GM18517 (cell line): ENCODE data around the gene CEP128.

Experiments
- ATAC-seq: cut with Tn5 transposase; IDR thresholded peaks from one replicate; pipeline ENCODE4 v1.9.1; 2021; ENCODE audit warnings: mild to moderate bottlenecking, moderate library complexity; ENCODE audit not compliant: unreplicated experiment

Gene CEP128

DNA sequence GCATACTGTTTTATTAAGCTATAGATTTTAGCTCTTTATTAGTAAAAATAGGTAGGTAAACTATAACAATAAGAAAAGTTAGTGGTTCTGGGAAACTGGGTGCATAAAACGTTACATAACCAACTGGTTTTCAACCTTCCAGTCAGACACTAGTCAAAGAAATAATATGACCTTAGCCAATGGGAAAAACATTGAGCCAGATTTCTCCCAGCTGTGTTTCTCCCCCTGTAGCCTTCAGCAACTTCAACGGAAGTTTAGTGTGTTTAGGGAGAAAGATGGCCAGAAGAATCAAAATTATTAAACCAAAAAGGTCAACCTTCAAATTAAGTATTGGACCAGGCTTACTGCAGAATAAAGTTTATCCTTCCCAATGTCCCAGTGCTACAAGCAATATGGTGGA, 446.8 kb downstream of the CEP128 start:
- no peak for ATAC-seq

DNA sequence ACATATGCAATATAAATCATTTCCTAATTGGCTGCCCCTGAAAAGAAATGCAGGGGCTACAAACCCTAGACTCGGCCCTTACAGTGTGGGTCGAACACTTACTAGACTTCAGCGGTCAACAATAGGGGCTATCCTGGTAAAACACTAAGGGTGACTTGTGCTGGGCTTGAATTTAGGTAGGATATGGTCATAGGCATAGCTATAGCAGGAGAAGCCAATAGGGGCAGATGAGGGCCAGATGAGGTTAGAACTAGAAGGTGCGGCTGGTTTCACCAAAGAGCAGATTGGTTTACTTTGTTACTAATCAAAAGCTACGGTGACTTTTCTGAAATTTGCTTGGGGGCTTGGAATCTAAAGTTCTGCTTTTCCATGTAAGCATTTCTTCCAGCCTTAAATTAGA, 447.9 kb downstream of the CEP128 start:
- no peak for ATAC-seq

DNA sequence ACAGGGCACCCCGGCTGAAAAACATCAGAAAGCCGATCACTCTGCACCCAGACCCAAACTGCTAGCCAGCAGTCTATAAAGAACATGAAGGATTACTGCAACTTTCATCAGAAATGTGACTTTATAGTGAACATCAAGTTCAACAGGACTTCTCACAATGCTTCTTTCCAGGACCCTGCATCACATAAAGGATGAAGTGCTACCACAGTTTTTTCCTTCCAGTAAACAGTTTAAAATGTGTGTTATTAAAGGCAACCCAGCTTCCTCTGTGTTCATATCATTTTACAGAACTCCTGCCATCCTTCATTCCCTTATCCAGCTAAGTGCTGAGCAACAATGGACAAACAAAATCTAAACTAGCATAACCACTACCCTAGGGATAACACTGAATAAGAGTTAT, 449.9 kb downstream of the CEP128 start:
- no peak for ATAC-seq

DNA sequence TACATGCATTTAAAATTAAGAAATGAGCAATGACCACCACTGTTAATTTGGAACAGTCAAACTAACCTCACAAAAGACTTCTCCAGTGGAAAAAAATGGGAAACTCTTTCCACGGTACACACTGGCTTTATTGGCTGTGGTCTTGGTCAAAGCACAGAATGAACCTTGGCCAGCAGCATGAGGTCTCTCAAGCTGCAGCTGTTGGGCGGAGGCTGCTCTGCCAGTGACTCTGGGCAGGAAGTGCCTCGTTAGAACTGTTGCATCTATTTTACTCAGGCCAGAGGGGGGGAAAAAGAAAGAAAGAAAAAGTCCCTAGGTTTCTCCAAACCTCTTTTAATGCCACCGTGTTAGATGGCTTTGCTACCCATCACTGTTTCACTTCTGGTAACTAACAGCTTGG, 450.4 kb downstream of the CEP128 start:
- peak; percentile 67 for ATAC-seq

DNA sequence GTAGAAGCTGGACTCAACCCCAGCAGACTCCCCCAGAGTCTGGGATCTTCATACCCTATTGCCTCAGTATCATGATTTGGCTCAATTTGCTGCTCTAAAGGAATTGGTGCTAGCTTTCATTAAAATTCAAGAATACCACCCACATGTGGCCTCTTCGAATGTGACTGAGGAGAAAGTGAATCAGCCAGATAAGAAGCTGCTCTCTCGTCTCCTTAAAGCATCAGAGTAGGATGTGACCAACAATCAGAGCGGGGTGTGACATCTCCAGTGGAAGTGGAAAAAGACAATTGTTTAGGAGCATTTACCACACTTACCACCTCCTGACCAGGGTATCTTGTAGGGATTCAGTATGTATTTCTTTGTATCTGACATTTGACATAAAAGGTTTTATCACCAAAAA, 452.0 kb downstream of the CEP128 start:
- ATAC-seq, result no peak

DNA sequence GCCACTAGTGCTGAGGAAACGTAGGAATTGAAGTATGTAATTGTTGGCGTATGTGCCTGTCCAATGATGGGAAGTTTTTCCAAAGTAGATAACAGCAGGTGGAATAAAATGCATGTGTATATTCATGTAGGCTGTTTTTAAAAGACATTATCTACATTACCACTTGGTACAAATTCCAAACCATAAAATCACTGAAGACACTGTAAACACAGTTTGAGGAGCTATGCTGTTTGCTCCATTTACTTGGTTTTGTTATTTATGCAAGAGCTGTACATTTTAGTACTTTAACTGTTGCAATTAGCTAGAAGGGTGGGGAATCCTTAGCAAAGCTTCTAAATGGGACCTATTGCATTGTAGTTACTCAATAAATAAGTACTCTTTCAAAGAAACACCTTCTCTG, 455.8 kb downstream of the CEP128 start:
- no peak for ATAC-seq

DNA sequence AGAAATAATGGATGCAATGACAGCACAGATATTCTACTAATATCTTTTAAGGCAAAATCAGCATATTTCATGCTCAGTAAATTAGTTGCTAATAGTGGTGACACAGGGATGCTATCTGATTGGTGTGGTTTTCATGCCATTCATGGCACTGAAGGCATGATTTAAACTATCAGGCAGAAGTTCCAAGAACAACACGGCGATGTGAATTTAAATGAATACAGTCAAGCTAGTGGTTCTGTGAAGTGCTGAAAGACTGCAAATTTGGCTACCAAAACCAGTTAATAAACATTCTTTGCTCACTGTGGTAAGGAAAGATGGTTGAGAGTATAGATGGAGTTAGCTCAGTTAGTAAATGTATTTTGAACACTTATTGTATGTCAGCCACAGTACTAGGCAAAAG, 458.2 kb downstream of the CEP128 start:
- ATAC-seq, result no peak

DNA sequence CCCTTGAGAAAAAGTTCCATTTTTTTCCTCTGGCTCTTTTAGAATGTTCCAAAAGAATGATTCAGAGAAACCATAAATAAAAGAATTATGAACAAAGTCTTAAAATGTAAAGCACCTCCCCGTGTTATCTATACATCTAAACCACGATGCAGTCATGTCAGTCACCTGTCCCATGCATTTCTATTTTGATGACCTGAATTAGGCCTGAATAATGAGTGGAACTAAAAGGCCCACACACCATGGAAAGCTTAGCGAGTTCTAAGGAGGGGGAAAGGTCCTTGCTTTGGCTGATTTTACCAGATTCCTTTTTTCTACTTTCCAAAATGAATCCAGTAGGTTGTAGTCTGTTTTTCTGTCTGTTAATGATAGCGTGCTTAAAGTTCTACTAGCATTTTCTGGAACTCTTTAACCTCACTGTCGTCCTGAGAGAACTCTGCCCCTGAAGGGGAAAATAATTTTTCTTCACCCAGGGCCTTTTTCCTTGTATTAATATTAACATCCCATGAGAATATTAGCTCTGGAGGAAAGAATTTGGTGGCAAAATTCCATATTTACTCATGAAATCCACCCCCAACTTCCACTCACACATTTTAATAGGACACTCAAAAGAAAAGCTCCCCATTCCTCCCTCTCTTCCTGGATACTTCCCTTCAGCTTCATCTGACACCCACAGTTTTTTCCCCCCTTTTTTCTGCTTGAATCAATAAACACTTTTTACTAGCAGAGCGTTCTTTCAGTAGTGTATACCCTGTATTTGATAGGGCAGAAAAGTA, 464.0 kb downstream of the CEP128 start:
- no peak for ATAC-seq

DNA sequence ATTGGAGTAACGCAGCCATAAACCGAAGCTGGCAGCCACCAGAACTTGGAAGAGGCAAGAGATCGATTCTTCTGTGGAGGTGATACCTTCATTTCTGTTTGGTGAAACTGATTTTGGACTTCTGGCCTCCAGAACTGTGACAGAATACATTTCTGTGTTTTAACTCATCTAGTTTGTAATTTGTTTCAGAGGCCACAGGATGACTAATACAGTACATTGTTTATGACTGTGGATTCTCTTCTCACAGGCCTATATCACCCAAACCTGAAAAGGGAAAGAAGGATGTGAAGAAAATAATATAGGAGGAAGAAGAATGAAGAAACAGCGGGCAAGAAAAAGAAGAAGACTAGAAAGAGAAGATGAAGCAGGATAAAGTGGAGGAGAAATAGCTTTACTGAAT, 466.5 kb downstream of the CEP128 start:
- no peak for ATAC-seq

DNA sequence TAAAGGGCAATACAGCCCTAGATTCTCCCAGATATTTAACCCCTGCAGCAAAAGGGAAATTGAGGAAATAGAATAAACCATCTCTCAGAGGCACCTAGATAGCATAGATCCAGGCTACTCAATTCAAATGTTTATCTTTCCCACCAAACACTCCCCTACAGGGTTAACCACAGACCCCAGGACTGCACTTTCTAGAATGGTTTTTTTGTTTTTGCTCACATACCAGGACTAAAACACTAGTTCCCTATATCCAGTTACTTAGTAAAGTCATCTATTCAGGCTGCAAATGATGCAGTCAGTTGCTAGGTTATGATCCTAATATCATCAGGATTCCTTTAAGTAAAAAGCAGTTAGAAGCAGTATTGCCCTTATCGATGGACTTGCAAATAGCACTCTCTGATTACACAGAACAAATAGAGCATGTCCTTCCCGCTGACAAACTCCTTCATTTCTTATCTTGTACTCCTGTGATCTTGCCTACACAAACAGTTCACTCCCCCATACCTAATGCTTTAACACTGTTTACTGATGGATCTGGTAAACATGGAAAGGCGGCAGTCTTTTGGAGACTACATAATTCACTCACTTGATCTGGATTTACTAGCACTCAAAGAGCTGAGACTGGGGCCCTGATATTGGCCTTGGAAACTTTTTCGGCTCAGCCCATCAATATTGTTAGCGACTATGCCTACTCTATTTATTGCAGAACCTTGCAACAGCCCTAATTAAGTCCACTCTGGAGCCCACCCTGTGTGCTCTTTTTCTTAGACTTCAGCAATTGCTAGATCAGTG, 473.0 kb downstream of the CEP128 start:
- no peak for ATAC-seq

DNA sequence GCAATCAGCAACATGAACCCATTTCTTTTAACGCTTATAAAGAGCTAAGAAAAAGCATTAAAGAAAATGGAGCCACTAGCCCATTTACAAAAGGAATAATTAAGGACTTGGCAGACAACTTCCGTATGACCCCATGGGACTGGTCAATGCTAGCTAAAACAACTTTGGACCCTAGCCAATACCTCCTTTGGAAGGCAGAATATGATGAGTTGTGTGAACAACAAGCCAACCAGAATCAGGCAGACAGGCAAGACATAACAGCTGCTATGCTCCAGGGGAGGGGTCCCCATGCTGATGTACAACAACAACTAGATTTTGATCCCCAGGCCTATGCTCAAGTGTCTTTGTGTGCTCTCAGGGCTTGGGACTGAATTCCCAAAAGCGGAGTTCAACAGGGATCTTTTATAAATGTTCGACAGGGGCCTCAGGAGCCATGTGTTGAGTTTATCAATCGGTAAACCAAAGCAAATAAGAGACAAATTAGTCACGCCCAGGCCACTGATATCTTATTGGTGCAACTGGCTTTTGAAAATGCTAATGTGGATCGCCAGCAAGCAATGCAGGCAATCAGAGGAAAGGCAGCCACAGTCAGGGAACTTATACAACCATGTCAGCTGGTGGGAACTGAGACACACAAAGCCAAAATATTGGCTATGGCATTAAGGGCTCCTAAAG, 475.9 kb downstream of the CEP128 start:
- no peak for ATAC-seq

DNA sequence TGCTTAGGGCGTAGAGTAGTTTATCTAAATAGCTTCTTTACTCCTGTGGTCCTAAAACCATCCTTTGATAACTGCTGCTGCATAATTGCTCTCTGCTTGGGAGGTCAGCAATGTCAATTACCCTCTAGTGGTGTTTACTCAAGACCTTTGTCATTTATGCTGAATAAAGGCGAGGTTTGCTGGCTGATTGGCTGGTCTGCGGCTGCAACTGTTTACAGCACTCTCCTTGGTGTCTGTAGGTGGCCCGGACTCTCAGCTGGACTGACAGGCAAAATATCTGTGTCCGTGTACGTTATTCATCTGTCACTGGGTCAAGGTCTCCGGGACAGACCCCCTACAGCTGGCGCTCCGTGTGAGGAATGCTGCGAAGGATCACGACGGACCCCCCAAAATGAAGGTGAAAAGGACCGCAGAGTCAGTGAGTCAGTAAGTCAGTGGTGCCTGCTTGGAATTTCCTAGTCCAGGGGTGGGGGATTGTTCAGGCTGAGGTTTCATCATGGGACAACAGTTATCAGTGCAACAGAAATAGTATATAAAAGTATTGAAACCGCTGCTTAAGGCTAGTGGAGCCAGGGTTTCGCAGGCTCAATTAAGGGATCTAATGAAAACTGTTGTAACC, 476.9 kb downstream of the CEP128 start:
- ATAC-seq, result no peak

DNA sequence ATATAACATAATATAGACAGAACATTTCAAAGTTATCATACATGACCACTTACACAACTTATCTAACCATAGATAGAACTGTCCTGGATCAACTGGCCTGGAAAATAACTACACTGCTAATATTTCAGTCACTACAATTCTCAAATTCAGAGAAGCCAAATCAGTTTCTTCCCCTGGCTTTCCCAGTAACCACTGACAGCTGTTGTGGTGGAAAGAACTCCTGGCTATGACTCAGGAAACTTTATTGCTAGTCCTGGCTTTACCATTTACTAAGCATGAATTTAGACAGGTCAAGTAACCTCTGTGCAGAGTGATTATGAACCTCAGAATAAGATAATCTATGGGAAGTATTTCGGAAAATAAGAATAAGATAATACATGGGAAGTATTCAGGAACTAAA, 485.3 kb downstream of the CEP128 start:
- ATAC-seq, result no peak

DNA sequence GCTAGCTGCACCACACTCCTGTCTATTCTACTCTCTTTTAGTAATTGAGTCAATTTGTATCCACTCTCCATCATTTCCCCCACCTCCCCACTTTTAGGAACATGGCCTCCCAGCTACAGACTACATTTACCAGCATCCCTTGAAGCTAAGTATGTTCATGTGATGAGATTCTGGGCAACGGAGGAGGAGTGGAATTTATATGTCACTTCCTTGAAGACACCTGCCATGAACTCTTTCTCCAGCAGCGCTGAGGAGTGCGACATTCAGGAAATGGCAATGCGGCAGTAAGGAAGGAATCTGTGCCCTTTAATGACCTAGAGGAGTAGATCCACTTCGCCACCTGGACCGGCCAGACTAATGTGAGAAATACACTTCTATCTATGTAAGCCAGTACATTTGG, 486.5 kb downstream of the CEP128 start:
- no peak for ATAC-seq

DNA sequence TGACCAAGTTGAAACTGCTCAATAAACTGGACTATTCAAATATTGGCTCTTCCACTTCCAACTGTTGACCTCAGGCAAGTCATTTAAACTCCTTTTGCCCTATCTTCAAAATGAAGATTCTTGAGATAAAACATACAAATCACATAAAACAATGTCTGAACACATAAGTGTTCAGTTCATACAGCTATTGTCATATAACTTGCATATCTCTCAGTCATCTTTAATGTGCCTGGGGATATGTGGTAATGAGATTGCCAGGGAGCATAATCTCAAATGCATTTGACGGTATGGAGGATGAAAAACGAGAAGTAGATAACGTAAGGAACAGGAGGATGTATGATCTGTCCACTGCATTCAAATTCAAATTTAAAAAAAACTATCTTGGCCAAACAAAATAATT, 493.3 kb downstream of the CEP128 start:
- no peak for ATAC-seq

DNA sequence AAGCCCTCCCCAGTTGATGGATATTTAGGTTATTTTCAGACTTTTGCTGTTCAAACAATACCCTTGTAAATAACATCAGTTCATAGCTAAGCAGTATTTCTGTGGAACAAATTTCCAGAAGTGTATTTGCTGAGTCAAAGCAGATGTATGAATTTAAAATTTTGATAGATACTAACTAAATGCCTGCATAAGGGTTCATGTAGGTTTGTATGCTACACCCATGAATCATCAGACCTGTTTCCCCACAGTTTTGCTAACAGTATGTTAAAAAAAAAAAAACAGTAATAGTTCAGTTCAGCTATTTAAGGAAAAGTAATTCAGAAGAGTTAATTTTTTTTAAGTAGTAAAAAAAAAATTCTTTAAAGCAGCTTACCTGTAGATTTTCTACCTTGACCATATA, 494.1 kb downstream of the CEP128 start:
- no peak for ATAC-seq
